K562 (cell line): ENCODE data around the gene ITGA6.

Source experiments
- CC2D1A ChIP-seq: fragments of 450-650 bp; IDR thresholded peaks from 2 replicates; pipeline ENCODE4 v1.6.1; 2017; ENCODE audit warnings: mild to moderate bottlenecking
- CEBPB ChIP-seq: fragments of 450-650 bp; IDR thresholded peaks from 2 replicates; pipeline ENCODE4 v1.6.1; 2016; ENCODE audit warnings: missing genetic modification characterization, missing compliant biosample characterization
- ETV6 ChIP-seq, 3 experiments: fragments of 150-350 bp in 1 of 3; sonication (generic) in 1 of 3; formaldehyde crosslinking in 1 of 3; IDR thresholded peaks; 2 replicates each; pipeline versions ENCODE4 v1.6.1 to v1.8.0; 2014 to 2022; ENCODE audit warnings: borderline replicate concordance in 2 of 3, low read depth in 2 of 3, antibody characterized with exemption in 1 of 3, low read length in 1 of 3, mild to moderate bottlenecking in 1 of 3, missing genetic modification reagents in 1 of 3
- HCFC1 ChIP-seq: IDR thresholded peaks from 2 replicates; pipeline ENCODE4 v1.6.1; 2012; ENCODE audit warnings: low read depth, low read length, improper control_type of control experiment
- JUND ChIP-seq, 2 experiments: IDR thresholded peaks; 2 replicates in 1 of 2; 3 replicates in 1 of 2; pipeline ENCODE4 v1.6.1; 2011; ENCODE audit warnings: borderline replicate concordance in 2 of 2, low read depth in 2 of 2, low read length in 2 of 2, improper control_type of control experiment in 1 of 2, missing biosample characterization in 1 of 2, missing genetic modification characterization in 1 of 2, missing genetic modification reagents in 1 of 2
- POLR2A ChIP-seq: fragments of 450-650 bp; conservative IDR thresholded peaks from 2 replicates; pipeline ENCODE4 v1.6.1; 2016
- RFX1 ChIP-seq: fragments of 450-650 bp; IDR thresholded peaks from 2 replicates; pipeline ENCODE4 v1.6.1; 2016; ENCODE audit warnings: mild to moderate bottlenecking, moderate library complexity
- YY1 ChIP-seq, 3 experiments: IDR thresholded peaks; 2 replicates each; pipeline ENCODE4 v1.6.1; 2011; ENCODE audit warnings: low read length in 2 of 3, mild to moderate bottlenecking in 2 of 3, moderate library complexity in 2 of 3, borderline replicate concordance in 1 of 3, control low read depth in 1 of 3, low read depth in 1 of 3; ENCODE audit not compliant: insufficient read depth in 3 of 3, insufficient replicate concordance in 2 of 3, control insufficient read depth in 1 of 3, insufficient read length in 1 of 3; ENCODE audit errors: extremely low read depth in 1 of 3
- TF ChIP-seq, protein P1 (sequence below): sonication (generic); formaldehyde crosslinking; IDR thresholded peaks from 2 replicates; pipeline ENCODE4 v1.9.0; 2022; ENCODE audit warnings: mild to moderate bottlenecking, missing genetic modification reagents
- TF ChIP-seq, protein P2 (sequence below), 2 experiments: fragments of 450-650 bp; formaldehyde crosslinking in 1 of 2; IDR thresholded peaks; 2 replicates each; pipeline versions ENCODE4 v1.4.0 to v1.6.1; 2014 to 2020; ENCODE audit warnings: mild to moderate bottlenecking in 2 of 2, borderline replicate concordance in 1 of 2, low read depth in 1 of 2
- TF ChIP-seq, protein P3 (sequence below), 2 experiments: fragments of 200-800 bp in 1 of 2; sonication (Bioruptor generic) in 1 of 2; sonication (generic) in 1 of 2; formaldehyde crosslinking in 1 of 2; IDR thresholded peaks in 1 of 2; conservative IDR thresholded peaks in 1 of 2; 2 replicates each; pipeline versions ENCODE4 v1.5.0 to v1.6.1; 2016 to 2020; ENCODE audit warnings: missing compliant biosample characterization in 1 of 2, missing genetic modification characterization in 1 of 2, missing genetic modification reagents in 1 of 2
- TF ChIP-seq, protein P4 (sequence below), 3 experiments: IDR thresholded peaks in 2 of 3; conservative IDR thresholded peaks in 1 of 3; 2 replicates each; pipeline ENCODE4 v1.5.1; 2011 to 2012; ENCODE audit warnings: low read length in 3 of 3, mild to moderate bottlenecking in 3 of 3, control low read depth in 2 of 3, improper control_type of control experiment in 1 of 3, inconsistent platforms in 1 of 3, low read depth in 1 of 3, mixed read lengths in 1 of 3, moderate library complexity in 1 of 3; ENCODE audit not compliant: insufficient read depth in 2 of 3

GRCh38 chr2:172480301-172481218 is 53.2 kb downstream of the ITGA6 start:
- TF ChIP-seq HCFC1 = no peak
- no peak for TF ChIP-seq POLR2A
- TF ChIP-seq ETV6 (IDR thresholded peaks at IDR 0.05; ENCODE audit: borderline replicate concordance in 1 of 2, low read depth in 2 of 2, low read length in 1 of 2) = no peak
- TF ChIP-seq ETV6 (CRISPR knock-in tag; IDR thresholded peaks at IDR 0.05; ENCODE audit: borderline replicate concordance) = no peak
- TF ChIP-seq, protein P1, sequence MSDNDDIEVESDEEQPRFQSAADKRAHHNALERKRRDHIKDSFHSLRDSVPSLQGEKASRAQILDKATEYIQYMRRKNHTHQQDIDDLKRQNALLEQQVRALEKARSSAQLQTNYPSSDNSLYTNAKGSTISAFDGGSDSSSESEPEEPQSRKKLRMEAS (CRISPR knock-in tag) = no peak
- TF ChIP-seq CC2D1A = no peak
- TF ChIP-seq, protein P2, sequence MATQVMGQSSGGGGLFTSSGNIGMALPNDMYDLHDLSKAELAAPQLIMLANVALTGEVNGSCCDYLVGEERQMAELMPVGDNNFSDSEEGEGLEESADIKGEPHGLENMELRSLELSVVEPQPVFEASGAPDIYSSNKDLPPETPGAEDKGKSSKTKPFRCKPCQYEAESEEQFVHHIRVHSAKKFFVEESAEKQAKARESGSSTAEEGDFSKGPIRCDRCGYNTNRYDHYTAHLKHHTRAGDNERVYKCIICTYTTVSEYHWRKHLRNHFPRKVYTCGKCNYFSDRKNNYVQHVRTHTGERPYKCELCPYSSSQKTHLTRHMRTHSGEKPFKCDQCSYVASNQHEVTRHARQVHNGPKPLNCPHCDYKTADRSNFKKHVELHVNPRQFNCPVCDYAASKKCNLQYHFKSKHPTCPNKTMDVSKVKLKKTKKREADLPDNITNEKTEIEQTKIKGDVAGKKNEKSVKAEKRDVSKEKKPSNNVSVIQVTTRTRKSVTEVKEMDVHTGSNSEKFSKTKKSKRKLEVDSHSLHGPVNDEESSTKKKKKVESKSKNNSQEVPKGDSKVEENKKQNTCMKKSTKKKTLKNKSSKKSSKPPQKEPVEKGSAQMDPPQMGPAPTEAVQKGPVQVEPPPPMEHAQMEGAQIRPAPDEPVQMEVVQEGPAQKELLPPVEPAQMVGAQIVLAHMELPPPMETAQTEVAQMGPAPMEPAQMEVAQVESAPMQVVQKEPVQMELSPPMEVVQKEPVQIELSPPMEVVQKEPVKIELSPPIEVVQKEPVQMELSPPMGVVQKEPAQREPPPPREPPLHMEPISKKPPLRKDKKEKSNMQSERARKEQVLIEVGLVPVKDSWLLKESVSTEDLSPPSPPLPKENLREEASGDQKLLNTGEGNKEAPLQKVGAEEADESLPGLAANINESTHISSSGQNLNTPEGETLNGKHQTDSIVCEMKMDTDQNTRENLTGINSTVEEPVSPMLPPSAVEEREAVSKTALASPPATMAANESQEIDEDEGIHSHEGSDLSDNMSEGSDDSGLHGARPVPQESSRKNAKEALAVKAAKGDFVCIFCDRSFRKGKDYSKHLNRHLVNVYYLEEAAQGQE (IDR thresholded peaks at IDR 0.05; ENCODE audit: borderline replicate concordance) = no peak
- TF ChIP-seq, protein P2 (CRISPR knock-in tag; IDR thresholded peaks at IDR 0.05; ENCODE audit: low read depth) = no peak
- TF ChIP-seq, protein P3, sequence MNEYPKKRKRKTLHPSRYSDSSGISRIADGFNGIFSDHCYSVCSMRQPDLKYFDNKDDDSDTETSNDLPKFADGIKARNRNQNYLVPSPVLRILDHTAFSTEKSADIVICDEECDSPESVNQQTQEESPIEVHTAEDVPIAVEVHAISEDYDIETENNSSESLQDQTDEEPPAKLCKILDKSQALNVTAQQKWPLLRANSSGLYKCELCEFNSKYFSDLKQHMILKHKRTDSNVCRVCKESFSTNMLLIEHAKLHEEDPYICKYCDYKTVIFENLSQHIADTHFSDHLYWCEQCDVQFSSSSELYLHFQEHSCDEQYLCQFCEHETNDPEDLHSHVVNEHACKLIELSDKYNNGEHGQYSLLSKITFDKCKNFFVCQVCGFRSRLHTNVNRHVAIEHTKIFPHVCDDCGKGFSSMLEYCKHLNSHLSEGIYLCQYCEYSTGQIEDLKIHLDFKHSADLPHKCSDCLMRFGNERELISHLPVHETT (CRISPR knock-in tag; conservative IDR thresholded peaks at IDR 0.05 in 1 of 2, IDR thresholded peaks at IDR 0.05 in 1 of 2) = no peak
- no peak for TF ChIP-seq RFX1
- TF ChIP-seq, protein P4, sequence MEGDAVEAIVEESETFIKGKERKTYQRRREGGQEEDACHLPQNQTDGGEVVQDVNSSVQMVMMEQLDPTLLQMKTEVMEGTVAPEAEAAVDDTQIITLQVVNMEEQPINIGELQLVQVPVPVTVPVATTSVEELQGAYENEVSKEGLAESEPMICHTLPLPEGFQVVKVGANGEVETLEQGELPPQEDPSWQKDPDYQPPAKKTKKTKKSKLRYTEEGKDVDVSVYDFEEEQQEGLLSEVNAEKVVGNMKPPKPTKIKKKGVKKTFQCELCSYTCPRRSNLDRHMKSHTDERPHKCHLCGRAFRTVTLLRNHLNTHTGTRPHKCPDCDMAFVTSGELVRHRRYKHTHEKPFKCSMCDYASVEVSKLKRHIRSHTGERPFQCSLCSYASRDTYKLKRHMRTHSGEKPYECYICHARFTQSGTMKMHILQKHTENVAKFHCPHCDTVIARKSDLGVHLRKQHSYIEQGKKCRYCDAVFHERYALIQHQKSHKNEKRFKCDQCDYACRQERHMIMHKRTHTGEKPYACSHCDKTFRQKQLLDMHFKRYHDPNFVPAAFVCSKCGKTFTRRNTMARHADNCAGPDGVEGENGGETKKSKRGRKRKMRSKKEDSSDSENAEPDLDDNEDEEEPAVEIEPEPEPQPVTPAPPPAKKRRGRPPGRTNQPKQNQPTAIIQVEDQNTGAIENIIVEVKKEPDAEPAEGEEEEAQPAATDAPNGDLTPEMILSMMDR (IDR thresholded peaks at IDR 0.05 in 2 of 3, conservative IDR thresholded peaks at IDR 0.05 in 1 of 3; ENCODE audit: insufficient read depth in 2 of 3, low read depth in 1 of 3, low read length in 3 of 3) = no peak
- TF ChIP-seq CEBPB (tag) = no peak
- no peak for TF ChIP-seq JUND (IDR thresholded peaks at IDR 0.05; ENCODE audit: borderline replicate concordance, low read depth, low read length)
- TF ChIP-seq JUND (tag; IDR thresholded peaks at IDR 0.05; ENCODE audit: borderline replicate concordance, low read depth, low read length) = no peak
- TF ChIP-seq YY1 (IDR thresholded peaks at IDR 0.05; ENCODE audit: borderline replicate concordance in 1 of 3, control insufficient read depth in 1 of 3, extremely low read depth in 1 of 3, insufficient read depth in 3 of 3, insufficient read length in 1 of 3, insufficient replicate concordance in 2 of 3, low read depth in 1 of 3, low read length in 2 of 3) = no peak
